A673 (cell line): ENCODE results near the gene DDX54. TPM values are rescaled to one million over a fixed set of nuclear protein-coding genes. Genes with fewer than 3 reads are reported as not detected.

Experiments used
- BruUV-seq: library from RNA; stranded (reverse); fragments of 400-500 nt; replicated peaks from 2 replicates; lab custom pipeline; 2021; lab: Mats Ljungman, UMichigan
- CTCF ChIA-PET: fragments of 300-600 bp; sonication (Branson Sonifier 250); formaldehyde crosslinking; loops from one replicate; lab custom pipeline; 2022; ENCODE audit warnings: antibody characterized with exemption; lab: Charles Lee
- POLR2A ChIA-PET: fragments of 300-600 bp; sonication (Branson Sonifier 250); formaldehyde crosslinking; loops from one replicate; lab custom pipeline; 2022; ENCODE audit warnings: antibody characterized with exemption; ENCODE audit not compliant: low non-redundant PET; lab: Charles Lee
- DNase-seq: peaks from one replicate; pipeline ENCODE4 v3.0.0-alpha.2; 2015; ENCODE audit warnings: low spot score
- H3K27ac ChIP-seq: fragments of 200-600 bp; sonication (generic); 2 replicates; pipeline ENCODE4 v1.5.1; 2016; ENCODE audit warnings: mixed run types, low read depth, mild to moderate bottlenecking, mixed read lengths, antibody characterized with exemption, low read length; ENCODE audit not compliant: poor library complexity, severe bottlenecking
- H3K27me3 ChIP-seq: fragments of 200-600 bp; sonication (generic); replicated peaks from 2 replicates; pipeline ENCODE4 v1.6.1; 2017; ENCODE audit warnings: mixed run types, low read depth, mild to moderate bottlenecking, mixed read lengths, antibody characterized with exemption, low read length; ENCODE audit not compliant: insufficient read depth, poor library complexity
- H3K36me3 ChIP-seq: fragments of 200-600 bp; sonication (generic); 2 replicates; pipeline ENCODE4 v1.6.1; 2016; ENCODE audit warnings: mixed run types, mild to moderate bottlenecking, mixed read lengths, antibody characterized with exemption, low read length; ENCODE audit not compliant: insufficient read depth, poor library complexity, severe bottlenecking
- H3K4me1 ChIP-seq: fragments of 200-600 bp; sonication (generic); 2 replicates; pipeline ENCODE4 v1.6.1; 2017; ENCODE audit warnings: mixed run types, mild to moderate bottlenecking, mixed read lengths, antibody characterized with exemption, low read length; ENCODE audit not compliant: insufficient read depth, poor library complexity, severe bottlenecking
- H3K4me3 ChIP-seq: fragments of 200-600 bp; sonication (generic); 2 replicates; pipeline ENCODE4 v1.5.1; 2016; ENCODE audit warnings: low read depth, mixed run types, mild to moderate bottlenecking, mixed read lengths, low read length; ENCODE audit not compliant: poor library complexity, severe bottlenecking
- H3K9me3 ChIP-seq: fragments of 200-600 bp; sonication (generic); 2 replicates; pipeline ENCODE4 v1.6.1; 2016; ENCODE audit warnings: mixed run types, low read depth, mild to moderate bottlenecking, mixed read lengths, antibody characterized with exemption, low read length; ENCODE audit not compliant: poor library complexity, severe bottlenecking
- CTCF ChIP-seq: fragments of 300-800, 200-600 bp; sonication (generic); conservative IDR thresholded peaks from 2 replicates; pipeline ENCODE4 v1.5.1; 2017; ENCODE audit warnings: low read depth, mild to moderate bottlenecking, antibody characterized with exemption, low read length, moderate library complexity, mixed read lengths
- EZH2 ChIP-seq: fragments of 200-600 bp; sonication (generic); IDR thresholded peaks from 2 replicates; pipeline ENCODE4 v1.6.1; 2017; ENCODE audit warnings: borderline replicate concordance, low read depth, mild to moderate bottlenecking, mixed read lengths, antibody characterized with exemption, low read length; ENCODE audit not compliant: poor library complexity, severe bottlenecking
- intact Hi-C: fragments of 100-400 bp; cut with micrococcal nuclease; formaldehyde crosslinking; loops from one replicate; pipeline ENCODE4 v1.10.0; 2022; ENCODE audit not compliant: unreplicated experiment
- total RNA-seq: library from RNA; stranded (reverse); gene quantifications from 2 replicates; pipeline ENCODE4 v1.2.3, GENCODE V29; 2021

DDX54 gene
- total RNA-seq, 1 experiment from 2014 or later, result 116 TPM

- BruUV-seq, result no TSS peak
- CTCF ChIA-PET, result interaction anchor here (0.5 to 1.2 kb wide), 2 partner anchors 50 to 230 kb away, joined by 6 read pairs; no protein-coding TSS in a partner anchor
- peaks cover 12% of the 10 kb centered on the region for H3K36me3 ChIP-seq
- intact Hi-C loops, result loop anchor here (10.0 kb wide), 1 partner anchor 129 kb away; no protein-coding TSS in a partner anchor
- no peaks in the 10 kb centered on the region for H3K27me3 ChIP-seq
- no peaks in the 10 kb centered on the region for H3K4me1 ChIP-seq
- no peak overlapping the region for H3K4me3 ChIP-seq
- no peak overlapping the region for H3K27ac ChIP-seq
- H3K9me3 ChIP-seq, result no peaks in the 10 kb centered on the region
- POLR2A ChIA-PET, result interaction anchor here (0.6 kb wide), 1 partner anchor 26 kb away, joined by 15 read pairs; no protein-coding TSS in a partner anchor
- TF ChIP-seq CTCF (no peak), EZH2 (no peak)
- no peak for DNase-seq
Observed at GRCh38 chr12:113195598-113195997, 10.3 kb upstream of the DDX54 start.

DNA sequence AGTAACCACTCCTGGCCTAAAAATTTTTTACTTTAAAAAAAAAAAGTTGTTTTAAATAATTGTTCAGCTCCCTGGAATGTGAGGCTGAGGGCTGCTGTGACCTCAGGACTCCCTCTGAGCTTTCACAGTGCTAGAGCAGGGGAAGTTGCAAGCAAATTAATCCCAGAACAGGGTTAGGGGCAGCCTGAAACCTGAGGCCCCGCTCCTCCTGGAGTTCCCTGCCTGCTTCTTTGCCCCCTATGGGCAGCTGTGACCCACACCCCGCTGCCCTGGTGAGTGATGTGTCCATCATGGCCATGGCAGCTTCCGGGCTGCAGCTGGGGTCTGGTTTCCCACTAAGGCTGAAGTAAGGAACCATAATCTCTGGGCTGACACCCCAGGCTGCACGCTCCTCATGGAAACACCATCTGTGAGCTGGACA is 9.7 kb upstream of the DDX54 start:
- Histone ChIP-seq H3K36me3 (peaks cover 13% of the 10 kb centered on the region), H3K27ac (no peak overlapping the region), H3K9me3 (no peaks in the 10 kb centered on the region), H3K4me1 (no peaks in the 10 kb centered on the region), H3K4me3 (no peak overlapping the region), H3K27me3 (no peaks in the 10 kb centered on the region)
- DNase-seq, result no peak
- intact Hi-C loops, result loop anchor here (10.0 kb wide), 1 partner anchor 130 kb away; no protein-coding TSS in a partner anchor
- CTCF ChIA-PET, result interaction anchor here (0.6 to 1.2 kb wide), 3 partner anchors 8 to 231 kb away, joined by 3 to 6 read pairs (median 5); no protein-coding TSS in a partner anchor
- BruUV-seq, result no TSS peak
- POLR2A ChIA-PET, result interaction anchor here (0.6 kb wide), 1 partner anchor 27 kb away, joined by 15 read pairs; no protein-coding TSS in a partner anchor
- no peak for TF ChIP-seq EZH2
- TF ChIP-seq CTCF, result no peak

GRCh38 chr12:113191227-113191626 is 5.9 kb upstream of the DDX54 start:
- H3K36me3 ChIP-seq, result peaks cover 17% of the 10 kb centered on the region
- no peaks in the 10 kb centered on the region for H3K9me3 ChIP-seq
- POLR2A ChIA-PET, result no interaction called here
- H3K4me3 ChIP-seq, result no peak overlapping the region
- no peak for DNase-seq
- H3K27ac ChIP-seq, result no peak overlapping the region
- H3K4me1 ChIP-seq, result no peaks in the 10 kb centered on the region
- CTCF ChIA-PET, result no interaction called here
- TF ChIP-seq EZH2 (no peak), CTCF (no peak)
- intact Hi-C loops, result loop anchor here (10.0 kb wide), 1 partner anchor 134 kb away; no protein-coding TSS in a partner anchor
- BruUV-seq, result no TSS peak
- H3K27me3 ChIP-seq, result no peaks in the 10 kb centered on the region
